ENCODE results near the gene PC. TPM values are rescaled to one million over a fixed set of nuclear protein-coding genes. Genes with fewer than 3 reads are reported as not detected.

PC gene
- total and polyA plus RNA-seq, 9 of the 15 experiments (the other 6 are each of a cell fraction or from before 2014, with no cell fraction given) = 0.94 to 38.0 (median 8.7) TPM

- TF ChIP-seq ZFX (CRISPR knock-in tag; IDR thresholded peaks at IDR 0.05) = 0 out of 2 replicates have a peak, but pooled peaks have one; percentile 17
- TF ChIP-seq POLR2A (conservative IDR thresholded peaks at IDR 0.05) = no peak
- peak; percentile 62 for TF ChIP-seq USF1 (CRISPR knock-in tag; IDR thresholded peaks at IDR 0.05)
- TF ChIP-seq TGIF2 (CRISPR knock-in tag; IDR thresholded peaks at IDR 0.05) = no peak
- TF ChIP-seq MNT (conservative IDR thresholded peaks at IDR 0.05) = peak; percentile 68 to 69
- TF ChIP-seq UBTF (IDR thresholded peaks at IDR 0.05; ENCODE audit: borderline replicate concordance in 1 of 2, low read depth in 2 of 2, low read length in 2 of 2) = no peak
- TF ChIP-seq RFX5 (IDR thresholded peaks at IDR 0.05; ENCODE audit: low read depth, low read length) = no peak
- TF ChIP-seq IFI16 (CRISPR knock-in tag; IDR thresholded peaks at IDR 0.05) = no peak
- peak; percentile 41 for TF ChIP-seq MGA (IDR thresholded peaks at IDR 0.05)
- peak; percentile 73 for TF ChIP-seq MYC (IDR thresholded peaks at IDR 0.05; ENCODE audit: low read depth, low read length)
- no peak for TF ChIP-seq MYC (CRISPR knock-in tag; IDR thresholded peaks at IDR 0.05; ENCODE audit: borderline replicate concordance, low read depth)
Observed at GRCh38 chr11:66867425-66868040, 90.7 kb downstream of the PC start (continued).
